ENCODE measurements around the gene MORF4L1. TPM values are rescaled to one million over a fixed set of nuclear protein-coding genes. Genes with fewer than 3 reads are reported as not detected.
A peak's percentile ranks its signal among the peaks of the same experiment; 100 is the strongest.

MORF4L1 gene
- total RNA-seq, 4 donors from 2014 or later = 302 to 390 (median 316) TPM

DNA sequence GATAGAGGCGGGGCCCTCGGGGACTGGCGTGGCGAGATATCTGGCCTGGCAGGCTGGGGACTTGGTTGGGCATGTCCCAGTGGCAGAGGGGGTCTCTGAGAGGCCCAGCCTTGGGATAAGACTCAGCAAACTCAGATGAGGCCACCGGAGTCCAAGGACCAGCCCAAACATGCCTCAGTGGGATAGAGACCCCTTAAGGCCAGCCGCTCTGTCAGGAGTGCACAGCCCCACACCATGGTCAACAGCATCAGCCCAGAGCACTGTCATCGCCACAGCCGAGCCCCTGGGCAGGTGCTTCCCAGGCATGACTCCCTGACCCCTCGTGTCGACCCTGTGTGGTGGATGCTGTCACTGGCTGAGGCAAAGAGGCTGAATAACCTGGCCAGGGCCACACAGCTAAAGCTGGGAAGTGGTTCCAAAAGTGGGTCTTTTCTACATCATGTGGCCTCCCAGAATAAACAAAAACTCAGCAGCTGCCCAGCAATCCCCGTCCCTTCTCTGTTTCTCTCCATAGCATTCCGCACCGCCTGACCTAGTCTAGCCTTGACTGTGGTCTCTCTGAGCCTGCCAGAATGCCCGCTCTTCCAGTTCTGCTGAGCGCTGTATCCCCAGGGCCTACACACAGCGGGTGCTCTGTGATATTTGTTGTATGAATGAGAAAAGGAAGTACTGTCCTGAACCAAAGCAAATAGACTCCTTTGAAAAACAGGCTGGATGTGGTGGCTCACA, 57.0 kb downstream of the MORF4L1 start:
- DNase-seq (ENCODE audit: low spot score) (no peak), ATAC-seq (ENCODE audit: low FRiP score) (no peak)
- no peak for TF ChIP-seq CTCF (IDR thresholded peaks at IDR 0.05)

DNA sequence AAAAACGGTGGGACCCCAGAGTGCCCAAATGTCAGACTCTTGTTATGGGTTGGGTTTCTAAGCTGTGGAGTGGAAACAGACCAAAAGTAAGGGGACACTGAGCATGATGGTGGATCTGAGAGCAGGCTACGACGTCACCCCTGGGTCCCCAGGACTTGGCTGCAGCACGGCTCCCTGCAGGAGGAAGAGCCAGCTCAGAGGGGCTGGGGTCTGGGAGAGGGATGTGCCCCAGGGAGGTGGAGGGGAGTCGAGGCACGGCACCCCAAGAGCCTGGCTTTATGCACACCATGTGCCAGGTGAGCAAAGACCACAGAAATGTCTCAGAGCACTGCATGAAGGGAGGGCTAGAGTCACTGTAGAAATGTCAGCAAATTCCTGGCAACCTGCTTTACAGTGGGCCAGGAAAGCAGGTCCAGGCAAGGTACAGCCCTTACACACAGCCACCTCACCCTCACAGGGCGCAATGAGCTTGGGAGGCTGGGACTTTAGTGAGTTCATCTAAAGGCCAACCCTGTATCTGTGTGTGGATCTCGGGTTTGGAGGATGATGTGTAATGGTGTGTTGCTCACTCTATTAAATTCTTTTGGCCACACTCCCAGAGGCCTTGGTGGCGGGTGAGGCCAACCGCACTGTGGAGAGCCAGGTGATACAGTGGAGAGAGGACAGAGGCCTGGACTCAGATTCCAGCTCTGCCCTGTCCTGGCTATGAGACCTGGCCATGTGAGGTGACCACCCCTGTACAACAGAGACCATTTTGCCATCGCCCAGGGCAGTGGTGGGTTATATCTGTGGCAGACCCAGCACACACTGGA, 58.1 kb downstream of the MORF4L1 start:
- peak; percentile 13 for ATAC-seq (ENCODE audit: low FRiP score)

GRCh38 chr15:78931439-78932257, 59.0 kb downstream of the MORF4L1 start:
- no peak for TF ChIP-seq CTCF (IDR thresholded peaks at IDR 0.05)
- DNase-seq (ENCODE audit: low spot score) = no peak
- ATAC-seq (ENCODE audit: low FRiP score) = peak; percentile 9

More for the DNA sequence above, 58.1 kb downstream of the MORF4L1 start:
- no peak for TF ChIP-seq CTCF (IDR thresholded peaks at IDR 0.05)
- no peak for DNase-seq (ENCODE audit: low spot score)

- DNase-seq (ENCODE audit: low spot score) (no peak), ATAC-seq (ENCODE audit: low FRiP score) (no peak)
- no peak for TF ChIP-seq CTCF (IDR thresholded peaks at IDR 0.05)
Observed at GRCh38 chr15:78932258-78932808, 59.6 kb downstream of the MORF4L1 start.

GRCh38 chr15:78933187-78933822, 60.6 kb downstream of the MORF4L1 start:
- DNase-seq (ENCODE audit: low spot score) = no peak
- TF ChIP-seq CTCF (IDR thresholded peaks at IDR 0.05) = no peak
- no peak for ATAC-seq (ENCODE audit: low FRiP score)

Measured in omental fat pad (tissue), 4 donors.